Measurements from ENCODE around the gene LARGE2. TPM values are rescaled to one million over a fixed set of nuclear protein-coding genes. Genes with fewer than 3 reads are reported as not detected.

LARGE2 gene
- total RNA-seq, 4 donors from 2014 or later: 2.5 TPM; not detected in 3

- Histone ChIP-seq H3K27ac (no peak overlapping the region), H3K27me3 (no peaks in the 10 kb centered on the region), H3K9me3 (no peaks in the 10 kb centered on the region), H3K36me3 (peaks cover 0 to 77% of the 10 kb centered on the region in 2 donors), H3K4me3 (no peak overlapping the region), H3K4me1 (peaks cover 0 to 12% (median 0%) of the 10 kb centered on the region in 3 donors)
- no peak for TF ChIP-seq POLR2A (IDR thresholded peaks at IDR 0.05)
- no peak for TF ChIP-seq CTCF (IDR thresholded peaks at IDR 0.05)
- TF ChIP-seq EP300 (IDR thresholded peaks at IDR 0.05): no peak
- no peak for ATAC-seq
- WGBS, 2 donors (ENCODE audit: low coverage in 1 of 2): 83% methylated on average over 2 of the region's 2 CpGs; no CpG with 5 or more reads in 1 of the 2 donors
Observed at GRCh38 chr11:45967506-45967905, 45.0 kb downstream of the LARGE2 start.

- WGBS, 2 donors (ENCODE audit: low coverage in 1 of 2): no CpG with 5 or more reads among the region's 2 CpGs
- TF ChIP-seq POLR2A (IDR thresholded peaks at IDR 0.05) (no peak), POLR2AphosphoS5 (IDR thresholded peaks at IDR 0.05) (no peak), EP300 (IDR thresholded peaks at IDR 0.05) (no peak), CTCF (IDR thresholded peaks at IDR 0.05) (no peak)
- no peak for ATAC-seq
- Histone ChIP-seq H3K27ac (no peak overlapping the region), H3K27me3 (no peaks in the 10 kb centered on the region), H3K36me3 (peaks cover 0 to 75% of the 10 kb centered on the region in 2 donors), H3K9me3 (no peaks in the 10 kb centered on the region), H3K4me1 (peaks cover 0 to 12% (median 0%) of the 10 kb centered on the region in 3 donors), H3K4me3 (no peak overlapping the region)
Observed at GRCh38 chr11:45968901-45969300, 46.4 kb downstream of the LARGE2 start.

- H3K36me3 ChIP-seq: peaks cover 0 to 74% of the 10 kb centered on the region in 2 donors
- 68 to 77% methylated on average over 4 of the region's 4 CpGs for WGBS, 2 donors (ENCODE audit: low coverage in 1 of 2)
- H3K9me3 ChIP-seq: no peaks in the 10 kb centered on the region
- H3K27ac ChIP-seq: no peak overlapping the region
- no peak for ATAC-seq
- no peak overlapping the region for H3K4me3 ChIP-seq
- no peaks in the 10 kb centered on the region for H3K27me3 ChIP-seq
- TF ChIP-seq EP300 (IDR thresholded peaks at IDR 0.05) (no peak), POLR2A (IDR thresholded peaks at IDR 0.05) (no peak), CTCF (IDR thresholded peaks at IDR 0.05) (no peak), POLR2AphosphoS5 (IDR thresholded peaks at IDR 0.05) (no peak)
- H3K4me1 ChIP-seq: peaks cover 0 to 12% (median 0%) of the 10 kb centered on the region in 3 donors
Observed at GRCh38 chr11:45973601-45974000, 51.1 kb downstream of the LARGE2 start.

- Histone ChIP-seq H3K4me1 (peaks cover 0 to 3% (median 0%) of the 10 kb centered on the region in 3 donors), H3K27ac (no peak overlapping the region), H3K4me3 (no peak overlapping the region), H3K9me3 (no peaks in the 10 kb centered on the region), H3K36me3 (peaks cover 0 to 74% of the 10 kb centered on the region in 2 donors), H3K27me3 (no peaks in the 10 kb centered on the region)
- no peak for ATAC-seq
- no peak for TF ChIP-seq EP300 (IDR thresholded peaks at IDR 0.05)
- no peak for TF ChIP-seq POLR2AphosphoS5 (IDR thresholded peaks at IDR 0.05)
- no peak for TF ChIP-seq POLR2A (IDR thresholded peaks at IDR 0.05)
- no peak for TF ChIP-seq CTCF (IDR thresholded peaks at IDR 0.05)
- 89 to 100% methylated on average over 1 of the region's 1 CpG for WGBS, 2 donors (ENCODE audit: low coverage in 1 of 2)
Observed at GRCh38 chr11:45974806-45975205, 52.4 kb downstream of the LARGE2 start.

Other genes starting within 250 kb of the LARGE2 start
- gene SLC35C1, start 117.5 kb upstream of the LARGE2 start, total RNA-seq: 10 to 100 TPM in 1 of 4 donors, 1 to 10 TPM in 3; 6.8 to 22.3 (median 8.5) TPM
- 10 to 100 TPM; 38.8 to 82.0 (median 47.7) TPM for gene CRY2, start 75.2 kb upstream of the LARGE2 start, total RNA-seq
- 10 to 100 TPM in 3 of 4 donors, 1 to 10 TPM in 1; 9.8 to 17.5 (median 13.8) TPM for gene MAPK8IP1, start 37.0 kb upstream of the LARGE2 start, total RNA-seq
- 1 to 10 TPM in 1 of 4 donors, under 1 TPM in 1, not detected in 2; 0.54 to 2.3 TPM for gene FREY1, start 15.4 kb upstream of the LARGE2 start, total RNA-seq
- gene PEX16, start 4.8 kb upstream of the LARGE2 start, total RNA-seq: 10 to 100 TPM; 20.0 to 26.7 (median 21.3) TPM
- gene PHF21A, start 198.8 kb downstream of the LARGE2 start, total RNA-seq: 10 to 100 TPM; 28.5 to 53.9 (median 42.2) TPM

Measured in gastroesophageal sphincter (tissue), 4 donors.